Muscle of leg (tissue), 11 donors: ENCODE data around the gene IFT57. TPM values are rescaled to one million over a fixed set of nuclear protein-coding genes. Genes with fewer than 3 reads are reported as not detected.

Experiments
- DNase-seq: peaks from one replicate; pipeline ENCODE4 v3.0.0; 2013
- H3K27ac ChIP-seq: one replicate; pipeline ENCODE4 v1.5.1; 2013; ENCODE audit warnings: mild to moderate bottlenecking, low read length, control low read depth
- H3K27me3 ChIP-seq: one replicate; pipeline ENCODE4 v1.6.1; 2013; ENCODE audit warnings: low read length; ENCODE audit not compliant: control insufficient read depth, insufficient read depth
- H3K36me3 ChIP-seq: one replicate; pipeline ENCODE4 v1.6.1; 2013; ENCODE audit warnings: low read length; ENCODE audit not compliant: control insufficient read depth, insufficient read depth
- H3K4me1 ChIP-seq: one replicate; pipeline ENCODE4 v1.6.1; 2013; ENCODE audit warnings: low read length; ENCODE audit not compliant: control insufficient read depth, insufficient read depth
- H3K4me3 ChIP-seq: one replicate; pipeline ENCODE4 v1.5.1; 2013; ENCODE audit warnings: low read length, control low read depth
- H3K9me3 ChIP-seq: replicated peaks from 2 replicates; pipeline ENCODE4 v1.6.1; 2013; ENCODE audit warnings: low read depth, low read length; ENCODE audit not compliant: control insufficient read depth
- WGBS: methylation state at CpG from one replicate; pipeline ENCODE4 v1.1.5; 2013; ENCODE audit warnings: missing lambda C conversion rate; ENCODE audit not compliant: insufficient coverage; 5-methylcytosine and 5-hydroxymethylcytosine counted together
- polyA plus RNA-seq, 8 donors: library from polyadenylated mRNA; unstranded; fragments of 120-200 nt; gene quantifications; one replicate each; pipeline versions ENCODE4 v1.2.1 to v1.2.3, GENCODE V29; 2013; ENCODE audit warnings: inconsistent platforms in 1 of 8, low replicate concordance in 1 of 8; ENCODE audit not compliant: insufficient read length in 8 of 8, insufficient read depth in 1 of 8
- total RNA-seq: library from RNA; stranded (reverse); fragments of 120-200 nt; gene quantifications from one replicate; pipeline ENCODE4 v1.2.4, GENCODE V29; 2013

Gene IFT57
- total and polyA plus RNA-seq, 9 donors: 25.3 to 41.7 (median 32.1) TPM

GRCh38 chr3:108152274-108152673, 70.0 kb downstream of the IFT57 start:
- no peak for DNase-seq
- 67% methylated on average over 1 of the region's 3 CpGs for WGBS
- Histone ChIP-seq H3K27ac (no peak overlapping the region), H3K27me3 (no peaks in the 10 kb centered on the region), H3K4me3 (no peak overlapping the region), H3K9me3 (no peaks in the 10 kb centered on the region), H3K4me1 (no peaks in the 10 kb centered on the region), H3K36me3 (no peaks in the 10 kb centered on the region)

GRCh38 chr3:108150200-108150599, 72.0 kb downstream of the IFT57 start:
- Histone ChIP-seq H3K9me3 (no peaks in the 10 kb centered on the region), H3K4me3 (no peak overlapping the region), H3K27me3 (no peaks in the 10 kb centered on the region), H3K36me3 (no peaks in the 10 kb centered on the region), H3K4me1 (no peaks in the 10 kb centered on the region), H3K27ac (no peak overlapping the region)
- WGBS: 81% methylated on average over 7 of the region's 10 CpGs
- DNase-seq: no peak

DNA sequence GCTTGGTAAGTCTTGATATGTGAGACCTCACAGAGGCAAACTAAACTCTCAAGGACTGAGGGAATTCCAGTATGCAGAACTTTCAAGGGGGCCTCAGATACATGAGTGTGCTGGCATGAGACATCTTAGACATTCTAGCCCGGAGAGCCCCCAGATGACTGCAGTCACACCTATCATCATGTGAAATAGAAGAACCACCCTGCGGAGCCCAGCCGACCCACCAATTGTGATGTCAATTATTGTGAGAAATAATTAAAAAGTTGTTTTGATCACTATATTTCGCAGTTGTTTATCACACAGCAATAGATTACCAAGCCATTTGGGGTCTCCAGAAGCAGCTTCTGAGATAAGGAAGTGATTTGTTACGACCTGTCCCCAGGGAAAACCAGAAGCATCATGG, 76.1 kb downstream of the IFT57 start:
- WGBS: no CpG with 5 or more reads among the region's 5 CpGs

GRCh38 chr3:108145578-108145977, 76.6 kb downstream of the IFT57 start:
- no peak for DNase-seq
- Histone ChIP-seq H3K27ac (no peak overlapping the region), H3K4me3 (no peak overlapping the region), H3K4me1 (no peaks in the 10 kb centered on the region), H3K9me3 (no peaks in the 10 kb centered on the region), H3K36me3 (no peaks in the 10 kb centered on the region), H3K27me3 (no peaks in the 10 kb centered on the region)
- WGBS: no CpG with 5 or more reads among the region's 1 CpG

More for the DNA sequence above, 76.1 kb downstream of the IFT57 start:
- no peaks in the 10 kb centered on the region for H3K9me3 ChIP-seq
- H3K4me1 ChIP-seq: no peaks in the 10 kb centered on the region
- no peak overlapping the region for H3K4me3 ChIP-seq
- H3K27me3 ChIP-seq: no peaks in the 10 kb centered on the region
- no peaks in the 10 kb centered on the region for H3K36me3 ChIP-seq
- DNase-seq: no peak
- no peak overlapping the region for H3K27ac ChIP-seq

- WGBS: no CpG with 5 or more reads among the region's 5 CpGs
Observed at GRCh38 chr3:108137460-108137814, 84.8 kb downstream of the IFT57 start.

GRCh38 chr3:108136561-108137459, 85.4 kb downstream of the IFT57 start:
- H3K27ac ChIP-seq: no peak overlapping the region
- no peaks in the 10 kb centered on the region for H3K36me3 ChIP-seq
- no peaks in the 10 kb centered on the region for H3K27me3 ChIP-seq
- no peaks in the 10 kb centered on the region for H3K9me3 ChIP-seq
- no peaks in the 10 kb centered on the region for H3K4me1 ChIP-seq
- no peak for DNase-seq
- WGBS: 79% methylated on average over 5 of the region's 13 CpGs
- no peak overlapping the region for H3K4me3 ChIP-seq

More at GRCh38 chr3:108137460-108137814, 84.8 kb downstream of the IFT57 start:
- Histone ChIP-seq H3K27ac (no peak overlapping the region), H3K9me3 (no peaks in the 10 kb centered on the region), H3K27me3 (no peaks in the 10 kb centered on the region), H3K4me1 (no peaks in the 10 kb centered on the region), H3K36me3 (no peaks in the 10 kb centered on the region), H3K4me3 (no peak overlapping the region)
- no peak for DNase-seq

DNA sequence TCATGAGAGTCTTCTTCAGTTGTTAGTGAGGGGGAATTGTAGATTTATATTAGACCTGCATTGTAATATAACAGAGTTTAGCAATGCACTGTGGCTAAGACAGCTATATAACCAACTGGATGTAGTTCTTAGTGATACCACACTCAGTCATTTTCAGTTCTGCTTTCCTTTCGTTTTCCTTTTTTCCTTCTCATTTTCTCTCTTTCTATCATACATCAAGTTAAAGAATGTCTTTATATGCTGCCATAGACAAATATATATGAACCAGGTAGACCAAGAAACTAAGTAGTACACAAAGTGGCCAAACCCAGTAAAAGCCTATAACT, 87.7 kb downstream of the IFT57 start:
- Histone ChIP-seq H3K4me3 (no peak overlapping the region), H3K4me1 (peaks cover 4% of the 10 kb centered on the region), H3K27ac (no peak overlapping the region), H3K9me3 (no peaks in the 10 kb centered on the region), H3K27me3 (no peaks in the 10 kb centered on the region), H3K36me3 (no peaks in the 10 kb centered on the region)
- no peak for DNase-seq
- WGBS: no CpG with 5 or more reads among the region's 1 CpG

DNA sequence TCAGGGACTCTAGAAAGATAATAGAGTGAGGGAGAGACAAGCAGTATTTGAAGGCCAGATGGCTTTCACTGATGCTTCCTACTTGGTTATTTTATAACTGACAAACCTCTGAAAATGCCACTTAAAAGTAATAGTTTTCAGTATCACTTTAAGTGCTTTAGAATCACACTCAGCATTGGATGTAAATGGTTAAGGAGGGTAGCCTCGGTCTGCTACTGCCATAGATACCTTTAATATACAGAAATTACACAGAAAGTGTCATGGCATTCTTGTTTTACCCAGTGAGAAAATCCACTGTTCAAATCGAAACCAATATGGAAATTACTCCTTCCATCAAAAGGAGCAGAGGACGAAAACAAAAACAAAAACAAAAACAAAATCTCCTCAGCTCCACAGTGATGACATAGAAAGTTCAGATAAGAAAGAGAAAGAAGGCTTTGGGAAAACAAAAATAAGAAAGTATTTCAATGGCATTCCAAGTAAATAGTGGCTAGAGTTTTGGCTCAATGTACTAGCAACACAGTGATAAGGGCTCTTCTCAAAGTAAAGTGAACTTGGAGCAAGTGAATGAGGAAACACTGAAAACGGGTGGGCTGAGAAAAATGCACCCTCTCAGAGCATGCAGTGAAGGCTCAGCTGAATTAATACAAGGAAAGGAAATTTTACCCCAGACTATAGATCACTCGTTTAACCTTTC, 88.2 kb downstream of the IFT57 start:
- Histone ChIP-seq H3K27ac (no peak overlapping the region), H3K4me3 (no peak overlapping the region), H3K4me1 (peaks cover 4% of the 10 kb centered on the region), H3K27me3 (no peaks in the 10 kb centered on the region), H3K9me3 (no peaks in the 10 kb centered on the region), H3K36me3 (no peaks in the 10 kb centered on the region)
- no CpG with 5 or more reads among the region's 5 CpGs for WGBS
- no peak for DNase-seq

- Histone ChIP-seq H3K36me3 (no peaks in the 10 kb centered on the region), H3K4me3 (no peak overlapping the region), H3K27me3 (no peaks in the 10 kb centered on the region), H3K9me3 (no peaks in the 10 kb centered on the region), H3K4me1 (peaks cover 4% of the 10 kb centered on the region), H3K27ac (no peak overlapping the region)
- no peak for DNase-seq
Observed at GRCh38 chr3:108133048-108133369, 89.2 kb downstream of the IFT57 start.

DNA sequence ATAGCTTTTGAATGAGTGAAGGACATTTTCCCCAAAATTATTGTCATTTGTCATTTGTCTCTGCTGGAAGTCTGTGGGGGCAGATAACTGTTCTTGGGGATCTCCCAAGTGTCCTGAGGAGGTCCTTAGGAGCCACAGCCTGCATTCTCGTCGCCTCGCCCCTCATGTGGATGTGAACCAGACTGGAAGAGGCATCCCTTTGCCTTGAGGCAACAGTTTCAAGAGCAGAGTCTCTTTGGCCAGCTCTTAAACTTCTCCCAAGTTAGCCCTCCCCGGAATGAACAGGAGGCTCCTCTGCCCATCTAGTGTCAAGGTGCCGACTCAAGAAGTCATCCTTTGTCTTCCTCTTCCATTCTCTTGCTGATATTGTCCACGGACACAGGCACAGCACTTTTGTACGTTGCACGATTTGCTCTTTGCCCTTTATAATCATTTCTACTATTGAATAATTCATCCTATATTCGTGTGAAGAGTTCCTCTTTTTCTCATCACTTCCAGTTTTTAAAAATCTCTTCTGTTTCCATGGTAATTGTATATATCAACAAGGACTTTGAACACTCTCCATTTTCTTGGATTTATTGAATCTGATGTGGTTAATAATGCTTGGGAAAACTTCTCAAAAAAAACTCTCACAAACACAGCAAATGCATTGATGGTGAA, 90.6 kb downstream of the IFT57 start:
- peak overlapping the region; percentile 43 for H3K27ac ChIP-seq
- DNase-seq: no peak
- no peaks in the 10 kb centered on the region for H3K27me3 ChIP-seq
- H3K4me1 ChIP-seq: peaks cover 4% of the 10 kb centered on the region
- WGBS: 90% methylated on average over 6 of the region's 9 CpGs
- H3K4me3 ChIP-seq: no peak overlapping the region
- H3K9me3 ChIP-seq: no peaks in the 10 kb centered on the region
- H3K36me3 ChIP-seq: no peaks in the 10 kb centered on the region
